GM18951 (cell line): ENCODE data around the gene MYRFL.
"Not testable (repeated sequence)": the region's sequence is repeated elsewhere in the genome, so short reads cannot be mapped to it uniquely, and the experiment has no call there.

Source experiments
- POLR2A ChIP-seq: IDR thresholded peaks from 4 replicates; pipeline ENCODE4 v1.6.1; 2011; ENCODE audit warnings: mild to moderate bottlenecking; ENCODE audit not compliant: insufficient read length, insufficient read depth; ENCODE audit errors: extremely low read depth
- in situ Hi-C: fragments of 300-500 bp; cut with MboI; formaldehyde crosslinking; loops from one replicate; pipeline ENCODE4 v1.12.0; 2022; ENCODE audit warnings: low sequenced_read_pairs, mixed read lengths, inconsistent platforms; ENCODE audit not compliant: unreplicated experiment

Gene MYRFL

GRCh38 chr12:69824966-69825560, at the start of gene MYRFL:
Gene MYRFL (plus strand): TSS chr12:69825227. CDS start chr12:69825518, 291 bp downstream.
- in situ Hi-C loops: no loop called here
- TF ChIP-seq POLR2A: no peak

- in situ Hi-C loops: no loop called here
- no peak for TF ChIP-seq POLR2A
Observed at GRCh38 chr12:69779928-69780327, 45.1 kb upstream of the MYRFL start.

GRCh38 chr12:69783365-69783764, 41.7 kb upstream of the MYRFL start:
- no peak for TF ChIP-seq POLR2A

DNA sequence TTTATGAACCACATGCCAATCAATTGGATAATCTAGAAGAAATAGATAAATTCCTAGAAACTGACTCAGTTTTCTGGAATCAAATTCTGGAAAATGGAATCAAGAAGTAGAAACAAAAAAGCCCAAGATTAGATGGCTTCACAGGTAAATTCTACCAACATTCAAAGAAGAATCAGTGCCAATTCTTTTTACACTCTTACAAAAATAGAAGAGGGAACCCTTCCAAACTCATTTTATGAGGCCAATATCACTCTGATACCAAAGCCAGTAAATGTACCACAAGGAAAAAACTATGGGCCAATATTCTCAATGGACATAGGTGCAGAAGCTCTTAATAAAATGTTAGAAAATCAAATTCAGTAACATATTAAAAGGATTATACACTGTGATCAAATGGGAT, 35.7 kb upstream of the MYRFL start:
- TF ChIP-seq POLR2A: no peak
- in situ Hi-C loops: no loop called here

More at GRCh38 chr12:69783365-69783764, 41.7 kb upstream of the MYRFL start:
- in situ Hi-C loops: no loop called here

DNA sequence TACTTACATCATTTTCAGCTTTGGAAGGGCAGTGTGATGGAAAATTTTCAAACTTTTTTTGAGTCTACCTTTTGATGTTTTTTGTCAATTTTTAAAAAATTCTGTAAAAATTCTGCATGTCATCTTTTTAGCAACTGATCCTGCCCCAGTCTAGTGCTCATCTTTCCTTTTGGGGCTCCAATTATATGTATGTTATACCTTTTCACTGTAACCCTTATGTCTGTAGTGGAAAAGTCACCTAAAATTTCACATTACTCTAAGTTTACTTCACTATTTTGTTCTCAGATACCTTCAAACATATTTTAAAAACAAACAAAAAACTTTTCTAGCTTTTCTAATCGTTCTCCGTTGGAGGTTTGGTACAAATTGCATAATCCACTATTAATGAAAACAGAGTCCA, 32.5 kb upstream of the MYRFL start:
- no peak for TF ChIP-seq POLR2A
- in situ Hi-C loops: no loop called here

DNA sequence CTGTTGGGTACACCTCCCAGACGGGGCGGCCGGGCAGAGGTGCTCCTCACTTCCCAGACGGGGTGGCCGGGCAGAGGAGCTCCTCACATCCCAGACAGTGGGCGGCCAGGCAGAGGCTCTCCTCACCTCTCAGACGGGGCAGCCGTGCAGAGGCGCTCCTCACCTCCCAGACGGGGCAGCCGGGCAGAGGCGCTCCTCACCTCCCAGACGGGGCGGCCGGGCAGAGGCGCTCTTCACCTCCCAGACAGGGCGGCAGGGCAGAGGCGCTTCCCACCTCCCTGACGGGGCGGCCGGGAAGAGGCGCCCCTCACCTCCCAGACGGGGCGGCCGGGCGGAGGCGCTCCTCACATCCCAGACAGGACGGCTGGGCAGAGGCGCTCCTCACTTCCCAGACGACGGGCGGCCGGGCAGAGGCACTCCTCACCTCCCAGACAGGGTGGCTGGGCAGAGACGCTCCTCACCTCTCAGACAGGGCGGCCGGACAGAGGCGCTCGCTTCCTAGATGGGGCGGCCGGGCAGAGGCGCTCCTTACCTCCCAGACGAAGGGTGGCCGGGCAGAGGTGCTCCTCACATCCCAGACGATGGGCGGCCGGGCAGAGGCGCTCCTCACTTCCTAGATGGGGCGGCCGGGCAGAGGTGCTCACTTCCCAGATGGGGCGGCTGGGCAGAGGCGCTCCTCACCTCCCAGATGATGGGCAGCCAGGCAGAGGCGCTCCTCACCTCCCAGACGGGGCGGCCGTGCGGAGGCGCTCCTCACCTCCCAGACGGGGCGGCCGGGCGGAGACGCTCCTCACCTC, 17.7 kb upstream of the MYRFL start:
- in situ Hi-C loops: not testable (repeated sequence)

DNA sequence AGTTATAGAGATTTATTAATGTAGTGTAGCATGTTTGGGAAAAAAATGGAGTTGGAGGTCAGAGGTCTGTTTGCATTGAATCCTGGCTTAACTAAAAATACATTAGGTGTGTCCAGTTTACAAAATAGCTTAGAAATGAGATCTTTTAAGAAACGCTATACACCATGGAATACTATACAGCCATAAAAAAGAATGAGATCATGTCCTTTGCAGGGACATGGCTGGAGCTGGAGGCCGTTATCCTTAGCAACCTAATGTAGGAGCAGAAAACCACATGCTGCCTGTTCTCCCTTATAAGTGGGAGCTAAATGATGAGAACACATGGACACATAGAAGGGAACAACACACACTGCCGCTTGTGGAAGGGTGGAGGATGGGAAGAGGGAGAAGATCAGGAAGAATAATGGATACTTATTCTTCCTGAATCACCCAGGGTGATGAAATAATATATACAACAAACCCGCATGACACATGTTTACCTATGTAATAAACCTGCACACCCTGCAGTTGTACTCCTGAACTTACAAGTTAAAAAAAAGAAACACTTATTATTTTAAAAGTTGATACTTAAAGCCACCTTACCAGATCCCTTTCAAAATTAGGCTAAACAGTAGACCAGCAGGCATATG, 14.0 kb upstream of the MYRFL start:
- no peak for TF ChIP-seq POLR2A
- in situ Hi-C loops: no loop called here

DNA sequence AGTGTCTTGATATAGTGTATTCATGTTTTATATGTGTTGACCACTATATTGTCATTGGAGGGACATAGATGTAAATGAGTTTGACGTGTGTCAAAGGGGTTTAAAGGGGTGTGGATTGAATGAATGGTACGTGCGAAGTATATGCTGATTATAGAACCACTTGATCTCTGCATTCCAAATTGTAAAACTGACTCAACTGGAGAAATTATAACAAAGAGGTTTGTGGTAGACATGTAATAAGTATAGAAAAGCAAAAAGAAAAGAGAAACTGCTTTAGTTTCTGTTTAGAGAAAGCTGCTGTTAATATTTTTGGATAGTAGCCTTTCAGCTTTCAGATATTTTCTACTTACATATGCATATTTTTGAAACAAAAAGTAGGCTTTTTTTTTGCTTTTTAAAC, 8.9 kb upstream of the MYRFL start:
- in situ Hi-C loops: no loop called here

DNA sequence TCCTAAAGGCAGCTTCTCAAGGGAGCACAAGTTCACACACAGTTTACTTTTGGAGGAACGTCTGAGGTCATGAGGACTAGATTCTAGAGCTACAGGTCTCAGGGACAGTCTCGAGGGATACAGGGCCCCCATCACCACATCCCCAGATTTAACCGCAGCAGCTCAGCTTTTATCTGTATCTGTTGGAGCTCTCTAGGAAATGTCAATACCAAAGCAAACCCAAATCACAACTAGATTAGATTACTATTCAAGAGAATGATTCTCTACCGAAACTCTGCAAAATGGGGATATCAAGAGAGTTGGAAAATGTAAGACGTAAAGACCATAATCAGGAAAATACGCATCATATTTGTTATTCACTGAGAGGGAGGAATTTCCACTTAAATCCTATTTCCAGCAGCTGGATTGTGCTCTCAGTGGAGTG, 4.0 kb upstream of the MYRFL start:
- TF ChIP-seq POLR2A: no peak
- in situ Hi-C loops: no loop called here

More for the DNA sequence above, 8.9 kb upstream of the MYRFL start:
- TF ChIP-seq POLR2A: no peak

DNA sequence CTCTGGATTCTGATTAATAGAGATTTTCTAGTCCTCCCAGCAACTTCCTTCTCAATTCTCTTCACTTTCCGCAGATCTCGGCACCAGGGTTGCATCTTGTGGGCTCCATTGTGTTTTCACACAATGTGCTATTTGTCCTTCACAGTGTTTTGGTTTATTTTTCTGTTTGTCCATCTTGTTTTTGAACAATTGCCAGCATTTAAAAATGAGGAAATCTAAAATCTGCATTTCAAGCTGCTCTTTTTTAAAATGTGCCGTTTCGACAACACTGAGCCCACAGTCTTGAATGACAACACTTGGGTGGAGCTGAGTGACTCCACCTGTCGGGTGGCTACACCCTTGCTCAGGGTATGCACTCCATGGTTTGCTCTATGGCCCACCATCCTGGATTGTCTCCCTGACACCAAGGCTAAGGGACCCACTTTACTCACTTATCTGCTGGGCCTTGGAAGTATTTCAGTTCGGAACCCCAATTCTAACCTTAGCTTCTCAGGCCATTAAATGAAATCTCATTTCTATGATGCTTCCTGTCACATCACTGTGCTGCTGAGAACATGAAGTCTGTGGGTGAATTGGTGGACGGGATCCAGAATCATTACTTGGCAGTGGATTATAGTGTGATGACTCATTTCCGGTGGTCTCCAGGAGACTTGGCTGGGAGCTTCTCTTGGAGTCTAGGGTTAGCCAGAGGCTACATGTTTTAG, 3.4 kb upstream of the MYRFL start:
- in situ Hi-C loops: no loop called here
- TF ChIP-seq POLR2A: no peak

GRCh38 chr12:69822201-69822860, 2.7 kb upstream of the MYRFL start:
- TF ChIP-seq POLR2A: no peak
- in situ Hi-C loops: no loop called here

- in situ Hi-C loops: no loop called here
- no peak for TF ChIP-seq POLR2A
Observed at GRCh38 chr12:69824028-69824427, 999 bp upstream of the MYRFL start.

DNA sequence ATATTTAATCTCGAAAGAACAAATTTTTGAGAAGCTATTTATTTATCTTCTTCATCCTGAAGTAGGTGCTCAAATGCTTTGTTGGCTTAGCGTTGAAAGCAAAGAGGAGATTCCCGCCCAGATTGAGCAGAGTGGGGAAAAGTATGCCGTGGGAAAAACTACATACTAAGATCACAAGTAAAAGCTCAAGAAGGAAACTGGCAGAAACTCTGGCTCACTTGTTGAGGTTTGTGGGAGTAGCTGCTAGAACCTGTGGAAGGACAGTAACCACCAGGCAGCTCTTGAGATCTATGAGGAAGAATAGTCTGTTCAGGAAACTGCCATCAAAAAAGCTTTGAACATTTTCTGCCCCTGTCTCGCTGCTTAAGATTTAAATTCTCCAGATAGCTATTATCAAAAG, 3.9 kb downstream of the MYRFL start:
- TF ChIP-seq POLR2A: no peak
- in situ Hi-C loops: no loop called here
